ENCODE measurements around the gene PCNX2.

Gene PCNX2

DNA sequence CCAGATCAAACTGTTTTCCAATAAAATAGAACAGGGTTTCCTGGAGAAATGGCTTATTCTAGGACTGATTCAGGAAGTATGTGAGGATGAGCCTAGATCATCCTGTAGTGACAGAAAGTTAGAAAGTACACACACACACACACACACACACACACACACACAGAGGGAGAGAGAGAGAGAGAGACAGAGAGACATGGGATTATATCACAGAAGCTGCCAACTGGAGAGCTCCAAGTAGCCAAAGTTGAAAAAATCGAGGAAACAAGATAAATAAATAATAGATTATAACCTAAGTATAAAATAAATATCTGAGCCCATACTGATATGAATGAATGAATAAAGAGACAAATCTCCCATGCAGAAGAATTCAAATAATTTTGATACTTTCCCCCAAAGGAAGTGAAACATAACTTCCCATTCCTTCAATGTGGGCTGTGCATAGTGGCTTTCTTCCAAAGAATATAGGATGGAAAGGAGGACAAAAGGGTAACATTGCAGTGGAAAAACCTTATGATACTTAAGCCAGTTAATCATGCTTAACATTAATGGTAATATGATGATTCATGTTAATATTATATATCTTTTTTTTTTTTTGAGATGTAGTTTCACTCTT, 173.5 kb downstream of the PCNX2 start:
- CTCF ChIA-PET: no interaction called here
- peak; percentile 14 for DNase-seq (ENCODE audit: low read depth, low spot score)
- TF ChIP-seq, protein P1, sequence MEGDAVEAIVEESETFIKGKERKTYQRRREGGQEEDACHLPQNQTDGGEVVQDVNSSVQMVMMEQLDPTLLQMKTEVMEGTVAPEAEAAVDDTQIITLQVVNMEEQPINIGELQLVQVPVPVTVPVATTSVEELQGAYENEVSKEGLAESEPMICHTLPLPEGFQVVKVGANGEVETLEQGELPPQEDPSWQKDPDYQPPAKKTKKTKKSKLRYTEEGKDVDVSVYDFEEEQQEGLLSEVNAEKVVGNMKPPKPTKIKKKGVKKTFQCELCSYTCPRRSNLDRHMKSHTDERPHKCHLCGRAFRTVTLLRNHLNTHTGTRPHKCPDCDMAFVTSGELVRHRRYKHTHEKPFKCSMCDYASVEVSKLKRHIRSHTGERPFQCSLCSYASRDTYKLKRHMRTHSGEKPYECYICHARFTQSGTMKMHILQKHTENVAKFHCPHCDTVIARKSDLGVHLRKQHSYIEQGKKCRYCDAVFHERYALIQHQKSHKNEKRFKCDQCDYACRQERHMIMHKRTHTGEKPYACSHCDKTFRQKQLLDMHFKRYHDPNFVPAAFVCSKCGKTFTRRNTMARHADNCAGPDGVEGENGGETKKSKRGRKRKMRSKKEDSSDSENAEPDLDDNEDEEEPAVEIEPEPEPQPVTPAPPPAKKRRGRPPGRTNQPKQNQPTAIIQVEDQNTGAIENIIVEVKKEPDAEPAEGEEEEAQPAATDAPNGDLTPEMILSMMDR (IDR thresholded peaks at IDR 0.05; ENCODE audit: insufficient read depth, low read length, missing control alignments): no peak
- no peak overlapping the region for H3K4me3 ChIP-seq (ENCODE audit: low read depth, low read length)
- POLR2A ChIA-PET: interaction anchor here (0.7 kb wide), 1 partner anchor 9 kb away, joined by 5 read pairs; no protein-coding TSS in a partner anchor

DNA sequence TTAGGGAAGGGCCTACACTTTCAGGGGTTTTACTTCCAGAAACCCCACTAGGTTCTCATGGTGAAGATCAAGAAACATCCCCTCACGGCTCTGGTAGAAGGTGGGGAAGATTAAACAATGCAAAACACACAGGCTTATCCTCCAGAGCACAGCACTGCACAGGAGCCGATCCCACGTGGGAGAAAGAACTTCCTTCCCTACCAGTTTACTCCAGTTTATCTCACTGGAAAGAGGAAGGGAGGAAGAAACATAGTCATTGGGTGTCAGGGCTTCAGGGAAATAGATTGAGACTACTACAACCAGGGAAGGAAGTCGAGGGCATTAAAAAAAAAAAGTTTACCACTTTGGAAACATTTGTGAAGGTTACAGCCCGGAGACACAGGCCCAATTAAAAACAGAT, 180.7 kb downstream of the PCNX2 start:
- H3K4me3 ChIP-seq (ENCODE audit: low read depth, low read length): no peak overlapping the region
- DNase-seq (ENCODE audit: low read depth, low spot score): no peak
- CTCF ChIA-PET: no interaction called here
- POLR2A ChIA-PET: no interaction called here
- TF ChIP-seq, protein P1 (IDR thresholded peaks at IDR 0.05; ENCODE audit: insufficient read depth, low read length, missing control alignments): no peak

DNA sequence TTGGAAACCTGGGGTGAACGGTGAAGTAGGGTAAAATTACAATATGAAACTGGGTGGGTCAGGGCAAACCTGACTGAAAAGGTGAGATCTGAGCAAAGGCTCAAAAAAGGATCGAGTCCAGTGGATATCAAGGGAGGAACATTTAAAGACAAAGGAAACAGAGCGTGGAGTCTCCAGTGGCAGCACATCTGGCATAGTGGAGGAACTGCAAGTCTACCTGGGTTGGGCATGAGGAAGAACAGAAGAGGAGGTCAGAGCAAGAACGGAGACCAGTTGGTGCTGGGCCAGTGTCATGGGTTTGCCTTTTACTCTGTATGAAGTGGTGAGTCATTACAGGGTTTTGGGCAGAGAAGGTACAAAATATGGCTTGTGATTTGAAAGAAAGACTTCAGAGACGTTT, 181.4 kb downstream of the PCNX2 start:
- POLR2A ChIA-PET: interaction anchor here (1.9 kb wide), 1 partner anchor 39 kb away, joined by 18 read pairs; no protein-coding TSS in a partner anchor
- TF ChIP-seq, protein P1 (IDR thresholded peaks at IDR 0.05; ENCODE audit: insufficient read depth, low read length, missing control alignments): no peak
- DNase-seq (ENCODE audit: low read depth, low spot score): no peak
- CTCF ChIA-PET: no interaction called here
- H3K4me3 ChIP-seq (ENCODE audit: low read depth, low read length): no peak overlapping the region

DNA sequence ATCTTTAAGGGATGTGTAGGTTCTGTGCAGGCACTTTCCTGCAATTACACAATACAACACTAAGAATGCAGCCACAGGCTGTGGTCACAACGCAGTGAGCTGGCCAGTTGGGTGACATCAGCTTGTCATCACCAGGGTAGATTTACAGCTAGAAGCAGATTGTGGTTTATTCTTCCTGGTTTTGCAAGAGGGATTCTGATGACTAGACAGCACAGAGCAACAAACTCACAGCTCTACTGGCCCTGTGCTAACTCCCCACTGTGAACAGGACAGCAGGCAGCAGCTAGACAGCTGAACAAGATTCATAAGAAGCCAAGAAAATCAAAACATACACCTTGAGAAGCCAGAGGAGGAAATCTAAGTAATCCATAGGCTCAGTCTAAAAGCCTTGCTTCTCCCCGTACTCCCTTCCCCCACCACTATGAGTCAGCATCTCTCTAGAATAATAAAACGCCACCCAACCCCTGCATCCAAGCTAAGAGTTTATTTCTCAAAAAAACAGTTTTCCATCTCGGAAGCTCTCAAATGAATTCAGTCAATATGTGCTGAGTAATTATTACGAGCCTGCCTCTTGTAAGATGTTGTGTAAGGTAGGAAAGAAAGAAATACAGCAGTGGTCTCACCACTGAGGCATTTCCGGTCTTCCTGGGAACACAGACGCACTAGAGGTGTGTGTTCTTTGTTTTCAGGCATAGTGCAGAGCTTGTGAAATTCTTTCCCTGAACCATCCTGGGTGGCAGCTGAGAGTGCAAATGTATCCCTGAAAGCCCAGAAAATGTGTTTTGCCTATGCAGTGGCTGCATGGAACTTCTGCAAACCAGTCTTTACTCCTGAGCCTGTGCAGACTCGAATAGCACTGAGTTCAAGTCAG, 182.3 kb downstream of the PCNX2 start:
- DNase-seq (ENCODE audit: low read depth, low spot score): peak; percentile 99
- TF ChIP-seq, protein P1 (IDR thresholded peaks at IDR 0.05; ENCODE audit: insufficient read depth, low read length, missing control alignments): no peak
- H3K4me3 ChIP-seq (ENCODE audit: low read depth, low read length): peak overlapping the region; percentile 21
- CTCF ChIA-PET: interaction anchor here (1.0 kb wide), 1 partner anchor 1356 kb away, joined by 3 read pairs; no protein-coding TSS in a partner anchor
- POLR2A ChIA-PET: interaction anchor here (0.5 to 1.9 kb wide), 4 partner anchors 8 to 125 kb away, joined by 3 to 18 read pairs (median 4); no protein-coding TSS in a partner anchor

DNA sequence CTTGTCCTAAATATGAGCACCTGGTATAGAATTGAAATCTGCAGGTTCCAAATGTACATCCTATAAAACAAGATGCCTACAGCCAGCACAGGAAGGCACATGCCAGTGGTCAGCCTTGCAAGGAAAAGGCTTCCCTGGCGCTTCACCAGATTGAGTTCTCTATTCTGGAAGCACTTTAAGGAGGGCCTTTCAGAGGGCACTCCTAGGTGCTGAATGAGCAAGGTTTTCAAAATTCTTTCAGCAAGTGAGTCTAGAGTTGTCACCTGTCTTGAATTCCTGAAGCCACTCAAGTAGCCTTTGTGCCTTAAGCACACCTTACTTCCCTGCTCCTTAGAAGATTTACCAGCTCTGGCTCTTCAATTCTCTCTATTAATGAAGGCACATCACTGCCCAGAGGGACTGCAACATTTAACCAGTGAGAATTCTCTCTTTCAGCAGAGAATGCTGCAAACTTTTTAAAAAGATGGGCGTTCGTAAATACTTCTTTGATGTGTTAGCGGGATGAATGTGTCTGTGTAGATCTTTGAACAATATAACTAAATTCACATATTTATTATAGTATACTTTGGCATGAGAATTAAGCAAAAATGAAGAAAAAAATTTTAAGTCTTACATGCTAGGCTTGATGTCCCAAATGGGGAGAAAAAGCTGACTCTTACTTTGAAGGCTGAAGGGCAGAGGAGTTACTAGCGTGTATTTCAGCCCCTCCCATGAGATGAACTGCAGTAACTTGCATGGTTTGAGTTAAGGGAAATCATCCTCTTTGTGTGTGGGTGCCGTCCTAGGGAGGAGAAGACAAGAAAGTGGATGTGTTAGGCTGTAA, 183.1 kb downstream of the PCNX2 start:
- DNase-seq (ENCODE audit: low read depth, low spot score): no peak
- TF ChIP-seq, protein P1 (IDR thresholded peaks at IDR 0.05; ENCODE audit: insufficient read depth, low read length, missing control alignments): no peak
- CTCF ChIA-PET: interaction anchor here (1.0 kb wide), 1 partner anchor 1356 kb away, joined by 3 read pairs; no protein-coding TSS in a partner anchor
- H3K4me3 ChIP-seq (ENCODE audit: low read depth, low read length): no peak overlapping the region
- POLR2A ChIA-PET: interaction anchor here (1.0 to 1.9 kb wide), 2 partner anchors 9 to 37 kb away, joined by 5 to 18 read pairs; no protein-coding TSS in a partner anchor

Measured in AG04449 (cell line).